GM12872 (cell line): ENCODE data around the gene TRIM46.

Experiments used
- CTCF ChIP-seq: IDR thresholded peaks from 3 replicates; pipeline ENCODE4 v1.5.1; 2011; ENCODE audit warnings: low read depth, mild to moderate bottlenecking, low read length, moderate library complexity; ENCODE audit not compliant: insufficient read depth

TRIM46 gene

GRCh38 chr1:155223047-155223446, 49.4 kb downstream of the TRIM46 start:
- no peak for TF ChIP-seq CTCF

GRCh38 chr1:155226188-155226909, 52.7 kb downstream of the TRIM46 start:
- TF ChIP-seq CTCF, result peak; percentile 77

- no peak for TF ChIP-seq CTCF
Observed at GRCh38 chr1:155226910-155227260, 53.2 kb downstream of the TRIM46 start.

GRCh38 chr1:155227261-155228095, 53.8 kb downstream of the TRIM46 start:
- no peak for TF ChIP-seq CTCF

GRCh38 chr1:155228096-155228427, 54.4 kb downstream of the TRIM46 start:
- no peak for TF ChIP-seq CTCF
